Left ventricle myocardium inferior (tissue), 1 donor: ENCODE results near the gene PNKD. TPM values are rescaled to one million over a fixed set of nuclear protein-coding genes. Genes with fewer than 3 reads are reported as not detected.

ENCODE experiments used
- DNase-seq: peaks from one replicate; pipeline ENCODE4 v3.0.0-alpha.2; 2020
- H3K27ac ChIP-seq: fragments of 200-600 bp; replicated peaks from 2 replicates; pipeline ENCODE4 v1.8.0; 2021
- H3K27me3 ChIP-seq: fragments of 200-600 bp; 2 replicates; pipeline ENCODE4 v1.8.0; 2021; ENCODE audit warnings: low read depth
- H3K36me3 ChIP-seq: fragments of 200-600 bp; 2 replicates; pipeline ENCODE4 v1.8.0; 2021
- H3K4me1 ChIP-seq: fragments of 200-600 bp; 2 replicates; pipeline ENCODE4 v1.8.0; 2021
- H3K4me3 ChIP-seq: fragments of 200-600 bp; 2 replicates; pipeline ENCODE4 v1.8.0; 2021; ENCODE audit warnings: mild to moderate bottlenecking, moderate library complexity
- H3K9me3 ChIP-seq: fragments of 200-600 bp; replicated peaks from 2 replicates; pipeline ENCODE4 v1.8.0; 2021
- intact Hi-C: fragments of 100-400 bp; cut with micrococcal nuclease; formaldehyde crosslinking; loops from one replicate; pipeline ENCODE4 v1.11.0; 2022
- total RNA-seq: library from RNA; stranded (reverse); fragmentation: NEBNext Ultra II Directional; extraction: Animal tissue kit (Norgen Biotek cat#: 25700); gene quantifications from one replicate; pipeline ENCODE4 v1.2.1, GENCODE V29; 2021
- TF ChIP-seq, protein P1 (sequence below): fragments of 200-600 bp; IDR thresholded peaks from 2 replicates; pipeline ENCODE4 v1.8.0; 2021; ENCODE audit warnings: antibody characterized with exemption, mild to moderate bottlenecking, borderline replicate concordance
- donor health status: DM: no; HTN: yes; CAD: no; lungs with severe emphysema.

PNKD gene
- total RNA-seq, 1 donor from 2014 or later = 75.4 TPM

DNA sequence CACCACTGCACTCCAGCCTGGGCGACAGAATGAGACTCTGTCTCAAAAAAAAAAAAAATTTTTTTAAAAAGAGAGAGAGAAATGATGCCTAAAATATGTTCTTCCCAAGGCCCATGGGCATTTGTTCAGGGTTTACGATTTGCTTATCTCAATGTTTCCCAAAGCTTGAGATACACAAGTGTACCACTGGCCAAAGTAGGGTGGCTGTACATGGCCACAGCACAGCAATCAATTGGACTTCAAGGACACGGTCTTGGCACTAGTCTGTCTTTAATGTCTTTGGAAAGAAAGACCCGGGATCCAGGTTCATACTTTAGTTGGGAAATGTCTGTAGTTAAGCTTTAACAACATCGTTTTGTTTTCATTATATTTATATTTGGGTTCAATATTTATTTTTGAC, 76.9 kb downstream of the PNKD start:
- intact Hi-C loops = no loop called here
- Histone ChIP-seq H3K36me3 (no peaks in the 10 kb centered on the region), H3K27ac (no peak overlapping the region), H3K9me3 (peaks cover 15% of the 10 kb centered on the region), H3K4me1 (no peaks in the 10 kb centered on the region), H3K27me3 (no peaks in the 10 kb centered on the region), H3K4me3 (no peak overlapping the region)
- TF ChIP-seq, protein P1, sequence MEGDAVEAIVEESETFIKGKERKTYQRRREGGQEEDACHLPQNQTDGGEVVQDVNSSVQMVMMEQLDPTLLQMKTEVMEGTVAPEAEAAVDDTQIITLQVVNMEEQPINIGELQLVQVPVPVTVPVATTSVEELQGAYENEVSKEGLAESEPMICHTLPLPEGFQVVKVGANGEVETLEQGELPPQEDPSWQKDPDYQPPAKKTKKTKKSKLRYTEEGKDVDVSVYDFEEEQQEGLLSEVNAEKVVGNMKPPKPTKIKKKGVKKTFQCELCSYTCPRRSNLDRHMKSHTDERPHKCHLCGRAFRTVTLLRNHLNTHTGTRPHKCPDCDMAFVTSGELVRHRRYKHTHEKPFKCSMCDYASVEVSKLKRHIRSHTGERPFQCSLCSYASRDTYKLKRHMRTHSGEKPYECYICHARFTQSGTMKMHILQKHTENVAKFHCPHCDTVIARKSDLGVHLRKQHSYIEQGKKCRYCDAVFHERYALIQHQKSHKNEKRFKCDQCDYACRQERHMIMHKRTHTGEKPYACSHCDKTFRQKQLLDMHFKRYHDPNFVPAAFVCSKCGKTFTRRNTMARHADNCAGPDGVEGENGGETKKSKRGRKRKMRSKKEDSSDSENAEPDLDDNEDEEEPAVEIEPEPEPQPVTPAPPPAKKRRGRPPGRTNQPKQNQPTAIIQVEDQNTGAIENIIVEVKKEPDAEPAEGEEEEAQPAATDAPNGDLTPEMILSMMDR = no peak
- no peak for DNase-seq

DNA sequence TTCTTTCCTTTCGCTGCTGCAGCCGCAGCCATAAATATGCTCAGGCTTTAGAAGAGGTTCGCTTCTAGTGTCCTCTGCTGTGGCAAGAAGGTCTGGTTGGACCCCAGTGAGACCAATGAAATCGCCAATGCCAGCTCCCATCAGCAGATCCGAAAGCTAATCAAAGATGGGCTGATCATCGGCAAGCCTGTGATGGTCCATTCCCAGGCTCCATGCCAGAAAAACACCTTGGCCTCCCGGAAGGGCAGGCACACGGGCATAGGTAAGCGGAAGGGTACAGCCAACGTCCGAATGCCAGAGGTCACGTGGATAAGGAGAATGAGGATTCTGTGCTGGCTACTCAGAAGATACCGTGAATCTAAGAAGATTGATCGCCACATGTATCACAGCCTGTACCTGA, 83.7 kb downstream of the PNKD start:
- Histone ChIP-seq H3K9me3 (peaks cover 17% of the 10 kb centered on the region), H3K36me3 (no peaks in the 10 kb centered on the region), H3K27ac (no peak overlapping the region), H3K4me1 (no peaks in the 10 kb centered on the region), H3K4me3 (no peak overlapping the region), H3K27me3 (no peaks in the 10 kb centered on the region)
- TF ChIP-seq, protein P1 = no peak
- intact Hi-C loops = no loop called here
- no peak for DNase-seq

DNA sequence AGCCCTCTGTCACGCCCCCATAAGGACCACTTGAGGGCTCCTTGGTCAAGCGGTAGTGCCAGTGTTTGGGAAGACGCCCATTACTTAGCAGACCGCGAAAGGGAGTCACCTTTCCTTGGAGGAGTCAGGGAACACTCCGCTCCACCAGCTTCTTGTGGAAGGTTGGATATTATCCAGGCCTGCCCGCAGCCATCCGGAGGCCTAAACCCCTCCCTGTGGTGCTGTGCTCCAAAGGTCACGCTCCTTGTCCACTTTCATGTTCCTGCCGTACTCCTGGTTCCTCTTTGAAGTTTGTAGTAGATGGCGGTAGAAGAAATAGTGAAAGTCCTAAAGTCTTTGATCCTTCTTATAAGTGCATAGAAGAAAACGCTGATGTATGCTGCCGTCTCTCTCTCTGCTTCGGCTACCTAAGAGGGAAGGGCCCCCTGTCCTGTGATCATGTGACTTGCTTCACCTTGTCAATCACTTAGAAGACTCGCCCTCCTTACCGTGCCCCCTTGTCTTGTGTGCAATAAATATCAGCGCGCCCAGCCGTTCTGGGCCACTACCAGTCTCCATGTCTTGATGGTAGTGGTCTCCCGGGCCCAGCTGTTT, 84.6 kb downstream of the PNKD start:
- TF ChIP-seq, protein P1 = no peak
- no peaks in the 10 kb centered on the region for H3K27me3 ChIP-seq
- H3K4me1 ChIP-seq = no peaks in the 10 kb centered on the region
- intact Hi-C loops = no loop called here
- H3K9me3 ChIP-seq = peaks cover 17% of the 10 kb centered on the region
- H3K27ac ChIP-seq = no peak overlapping the region
- no peaks in the 10 kb centered on the region for H3K36me3 ChIP-seq
- DNase-seq = no peak
- H3K4me3 ChIP-seq = no peak overlapping the region

DNA sequence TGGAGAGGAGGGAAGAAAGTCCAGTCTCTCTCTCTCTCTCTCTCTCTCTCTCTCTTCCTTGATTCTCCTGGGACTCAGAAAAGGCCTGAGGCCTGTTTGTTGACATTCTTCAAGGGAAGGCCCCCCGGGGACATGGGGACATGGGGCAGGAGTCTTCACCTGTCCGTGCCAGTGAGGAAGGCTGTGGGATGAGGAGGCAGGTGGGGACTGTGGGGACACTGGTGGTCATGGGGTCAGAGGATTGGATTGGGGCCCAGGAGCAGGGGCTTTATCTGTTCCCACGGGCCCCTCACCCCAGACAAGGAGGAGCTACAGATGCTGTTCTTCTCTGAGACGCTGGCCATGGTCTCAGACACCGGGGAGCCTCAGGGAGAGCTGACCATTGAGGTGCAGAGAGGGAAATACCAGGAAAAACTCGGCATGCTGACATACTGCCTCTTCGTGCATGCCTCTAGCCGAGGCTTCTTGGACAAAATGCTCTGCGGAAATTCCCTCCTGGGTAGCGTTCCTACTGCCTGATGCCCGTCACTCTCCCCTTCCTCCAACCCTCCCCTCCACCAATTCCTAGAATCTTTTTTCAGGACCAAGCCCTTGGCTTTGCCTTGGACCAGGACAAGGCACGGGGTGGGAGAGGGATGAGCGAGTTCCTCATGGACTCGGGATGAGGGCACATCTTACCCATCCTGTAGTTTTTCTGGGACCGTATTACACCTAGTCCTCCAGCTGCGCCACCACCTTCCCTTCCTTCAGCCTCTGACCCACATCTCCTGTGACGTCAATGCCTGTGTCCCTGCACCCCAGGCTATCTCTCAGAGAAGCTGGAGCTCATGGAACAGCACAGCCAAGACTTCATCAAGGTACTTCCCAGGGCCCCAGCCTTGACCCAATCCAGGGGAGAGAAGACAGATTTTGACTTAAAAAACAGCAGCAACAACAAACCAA, 87.2 kb downstream of the PNKD start:
- Histone ChIP-seq H3K27me3 (no peaks in the 10 kb centered on the region), H3K4me3 (no peak overlapping the region), H3K4me1 (no peaks in the 10 kb centered on the region), H3K27ac (no peak overlapping the region), H3K9me3 (no peaks in the 10 kb centered on the region), H3K36me3 (no peaks in the 10 kb centered on the region)
- intact Hi-C loops = loop anchor here (2.0 kb wide), 1 partner anchor 57 kb away; no protein-coding TSS in a partner anchor
- TF ChIP-seq, protein P1 = no peak
- DNase-seq = no peak

DNA sequence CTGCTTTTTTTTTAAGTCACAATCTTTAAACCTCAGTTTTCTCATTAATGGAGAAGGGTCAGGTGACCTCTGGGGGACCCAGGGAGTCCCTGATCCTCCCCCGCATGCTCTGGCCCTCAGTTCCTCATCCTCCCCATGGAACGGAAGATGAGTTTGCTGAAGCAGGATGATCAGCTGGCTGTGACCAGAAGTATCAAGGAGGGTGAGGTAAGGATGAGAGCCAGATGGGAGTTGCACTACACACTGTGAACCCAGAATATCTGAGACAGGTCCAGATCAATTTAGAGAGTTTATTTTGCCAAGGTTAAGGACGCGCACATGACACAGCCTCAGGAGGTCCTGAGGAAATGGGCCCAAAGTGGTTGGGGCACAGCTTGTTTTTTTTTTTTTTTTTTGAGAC, 90.1 kb downstream of the PNKD start:
- Histone ChIP-seq H3K27ac (no peak overlapping the region), H3K4me1 (no peaks in the 10 kb centered on the region)
- intact Hi-C loops = no loop called here

More for the DNA sequence above, 90.1 kb downstream of the PNKD start:
- no peaks in the 10 kb centered on the region for H3K27me3 ChIP-seq
- H3K9me3 ChIP-seq = no peaks in the 10 kb centered on the region
- H3K4me3 ChIP-seq = no peak overlapping the region
- TF ChIP-seq, protein P1 = no peak
- DNase-seq = no peak
- no peaks in the 10 kb centered on the region for H3K36me3 ChIP-seq
